NCI-H748 (cell line): ENCODE data around the gene RBM39.
"Not testable (repeated sequence)": the region's sequence is repeated elsewhere in the genome, so short reads cannot be mapped to it uniquely, and the experiment has no call there.

ENCODE experiments used
- DNase-seq: peaks from one replicate; lab custom pipeline; 2025; ENCODE audit not compliant: unreplicated experiment; lab: John Stamatoyannopoulos, UW

Gene RBM39

GRCh38 chr20:35706591-35707529 is 35.2 kb downstream of the RBM39 start:
- DNase-seq, result not testable (repeated sequence)

- not testable (repeated sequence) for DNase-seq
Observed at GRCh38 chr20:35705894-35706293, 36.2 kb downstream of the RBM39 start.

GRCh38 chr20:35704514-35705261 is 37.4 kb downstream of the RBM39 start:
- no peak for DNase-seq

DNA sequence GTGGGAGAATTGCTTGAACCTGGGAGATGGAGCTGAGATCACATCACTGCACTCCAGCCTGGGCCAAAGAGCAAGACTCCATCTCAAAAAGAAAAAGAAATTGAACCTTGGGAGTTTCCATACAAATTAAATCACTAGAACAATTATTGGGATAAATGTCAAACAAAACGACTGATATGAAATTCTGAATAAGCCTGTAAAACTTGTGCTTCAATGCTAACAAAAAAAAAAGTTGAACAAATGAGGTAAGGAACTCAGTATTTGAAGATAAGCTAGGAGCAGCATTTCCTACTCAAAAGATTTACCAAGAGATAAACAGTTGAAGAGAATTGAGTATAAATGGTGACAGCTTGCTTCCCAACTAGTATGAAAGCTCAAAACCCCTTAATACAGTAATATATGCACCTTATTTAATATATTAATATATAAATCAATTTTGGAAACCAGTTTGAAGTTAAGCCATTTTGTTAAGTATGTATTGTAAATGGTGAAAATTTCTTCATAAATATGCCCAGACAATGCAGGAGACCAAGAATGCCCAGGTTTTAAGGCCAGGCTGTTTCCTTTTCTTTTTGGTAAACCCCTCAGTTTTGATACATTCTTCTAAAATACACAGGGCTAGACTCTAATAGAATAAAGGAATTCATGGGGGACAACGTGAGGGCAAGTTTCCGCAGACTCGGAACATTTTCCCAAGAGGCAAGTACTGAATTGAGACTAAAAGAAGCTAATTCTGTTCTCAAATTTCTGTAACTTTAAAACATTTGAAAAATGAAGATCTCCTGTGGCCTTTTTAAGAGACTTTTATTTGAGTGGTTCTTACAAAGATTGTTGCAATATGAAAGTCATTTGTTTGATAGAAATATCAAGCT is 39.0 kb downstream of the RBM39 start:
- no peak for DNase-seq

DNA sequence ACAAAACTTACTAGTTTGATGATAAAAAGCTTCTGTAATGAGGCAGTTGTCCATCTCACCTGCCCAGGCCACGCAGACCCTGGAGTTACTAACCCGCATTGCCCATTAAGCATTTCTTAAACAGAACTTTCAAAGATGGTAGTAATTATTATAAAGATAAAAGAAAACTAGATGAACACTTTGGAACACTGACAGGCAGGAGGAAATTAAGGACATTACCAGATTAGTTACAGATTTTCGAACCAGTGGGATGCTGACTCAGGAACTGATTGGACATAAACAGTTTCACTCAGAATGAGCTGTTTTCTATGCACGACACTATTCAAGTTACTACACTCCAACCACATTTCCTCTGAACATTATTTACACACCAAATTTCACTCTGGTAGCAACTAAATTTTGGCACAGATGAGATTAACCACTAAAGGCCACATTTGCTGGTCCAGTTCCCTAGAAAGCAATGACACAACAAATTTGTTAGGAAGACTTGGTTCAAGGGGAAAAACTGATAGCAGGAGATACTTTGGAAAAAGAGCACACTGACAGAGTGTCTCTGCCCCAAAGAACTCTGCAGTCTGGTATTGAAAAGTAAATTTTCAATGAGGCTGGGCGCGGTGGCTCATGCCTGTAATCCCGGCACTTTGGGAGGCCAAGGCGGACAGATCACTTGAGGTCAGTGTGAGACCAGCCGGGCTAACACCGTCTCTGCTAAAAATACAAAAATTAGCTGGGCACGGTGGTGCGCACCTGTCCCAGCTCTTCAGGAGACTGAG is 39.8 kb downstream of the RBM39 start:
- no peak for DNase-seq

DNA sequence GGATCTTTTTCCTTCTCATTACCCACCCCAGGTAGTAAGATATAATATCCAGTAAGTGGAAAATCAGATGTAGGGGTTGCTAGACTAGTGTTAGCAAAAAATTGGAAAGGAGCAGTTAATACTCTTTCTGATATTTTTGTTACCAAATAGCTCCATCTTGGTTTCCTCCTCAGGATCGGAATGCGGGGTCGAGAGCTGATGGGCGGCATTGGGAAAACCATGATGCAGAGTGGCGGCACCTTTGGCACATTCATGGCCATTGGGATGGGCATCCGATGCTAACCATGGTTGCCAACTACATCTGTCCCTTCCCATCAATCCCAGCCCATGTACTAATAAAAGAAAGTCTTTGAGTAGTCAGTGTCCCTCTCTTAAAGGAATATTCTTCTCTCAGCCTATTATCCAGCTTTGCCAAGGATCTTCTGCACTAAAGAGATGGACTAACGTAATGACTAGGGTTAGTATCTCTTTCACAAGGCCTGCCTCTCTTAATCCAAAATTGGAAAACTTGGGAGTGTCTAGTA is 41.4 kb downstream of the RBM39 start:
- no peak for DNase-seq

- no peak for DNase-seq
Observed at GRCh38 chr20:35699957-35700624, 42.0 kb downstream of the RBM39 start.

DNA sequence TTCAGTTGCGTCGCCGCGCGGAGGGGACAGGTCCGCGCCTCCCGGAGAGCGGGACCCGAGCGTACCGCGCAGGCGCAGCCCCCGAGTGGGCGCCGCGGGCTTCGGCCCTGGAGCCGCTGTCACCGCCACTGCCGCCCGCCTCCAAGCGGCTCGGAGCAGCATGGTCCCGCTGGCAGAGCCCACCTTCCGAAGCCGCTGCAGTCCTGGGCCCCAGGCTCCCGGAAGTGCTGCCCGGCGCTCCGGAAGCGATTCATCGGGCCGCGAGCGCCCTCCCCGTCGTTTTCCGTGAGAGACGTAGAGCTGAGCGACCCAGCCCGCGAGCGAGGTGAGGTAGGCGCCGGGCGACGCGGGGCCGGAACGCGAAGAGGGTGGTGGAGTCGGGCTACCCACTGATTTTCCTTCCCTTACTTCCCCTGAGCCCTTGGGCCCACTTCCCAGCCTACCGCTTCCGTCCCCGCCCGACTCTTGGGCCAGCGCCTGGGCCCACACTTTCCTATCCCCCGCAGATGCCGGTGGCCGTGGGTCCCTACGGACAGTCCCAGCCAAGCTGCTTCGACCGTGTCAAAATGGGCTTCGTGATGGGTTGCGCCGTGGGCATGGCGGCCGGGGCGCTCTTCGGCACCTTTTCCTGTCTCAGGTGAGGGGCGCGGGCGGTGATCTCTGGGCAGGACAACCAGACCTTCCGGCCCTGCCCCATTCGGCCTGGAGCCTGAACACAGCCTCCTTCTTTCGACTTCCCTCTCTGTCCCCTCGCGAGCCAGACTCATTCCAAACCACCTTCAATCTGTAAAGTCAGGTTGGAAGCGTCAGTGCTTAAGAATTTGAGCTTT is 42.7 kb downstream of the RBM39 start, which contains the start of the genes NFS1 and ROMO1:
Gene NFS1 (minus strand): TSS at position 226 of the 830 bp plus-strand sequence. CDS start 64 bp downstream, at position 162.
Gene ROMO1 (plus strand): TSS at position 279 of the 830 bp plus-strand sequence. CDS start 228 bp downstream, at position 507.
- DNase-seq, result peak; percentile 86

DNA sequence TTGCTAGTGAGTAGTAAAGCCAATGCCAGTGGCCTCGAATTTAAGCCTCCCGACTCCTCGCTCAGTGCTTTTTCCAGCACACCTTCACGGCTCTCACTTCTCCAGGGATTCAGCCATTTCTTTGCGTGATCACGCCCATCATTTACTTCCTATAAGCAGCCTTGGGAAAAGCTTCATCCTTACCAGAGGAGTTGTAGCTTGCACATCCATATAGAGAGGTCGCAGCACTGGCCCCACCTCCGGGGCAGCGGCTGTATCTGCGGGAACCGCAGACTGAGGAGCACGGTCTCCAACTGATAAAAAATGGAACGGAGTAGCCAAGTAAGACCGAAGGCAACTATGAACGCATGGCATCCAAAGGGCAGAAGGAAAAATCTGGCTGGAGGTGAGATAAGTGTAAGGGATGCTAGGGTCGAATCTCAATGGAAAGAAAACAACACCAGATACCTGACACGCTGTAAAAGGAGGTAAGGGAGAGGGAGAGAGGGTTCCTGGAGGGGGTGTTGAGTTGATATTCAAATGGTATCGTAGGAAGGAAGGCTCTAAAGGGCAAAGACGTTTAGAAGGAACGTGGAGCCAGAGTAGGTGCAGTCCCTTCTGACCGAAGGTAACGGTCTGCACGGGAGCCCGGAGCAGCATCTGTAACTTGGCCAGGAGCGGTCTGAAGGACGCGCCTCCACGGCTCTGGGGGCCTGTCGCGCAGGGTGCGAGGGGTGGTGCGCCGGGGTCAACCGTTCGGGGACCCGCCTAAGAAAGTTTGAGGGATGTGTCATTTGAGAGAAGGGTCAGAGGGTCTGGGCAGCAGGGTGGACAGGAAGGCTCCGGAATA is 43.5 kb downstream of the RBM39 start:
- DNase-seq, result peak; percentile 31

- no peak for DNase-seq
Observed at GRCh38 chr20:35697696-35698297, 44.3 kb downstream of the RBM39 start.

GRCh38 chr20:35695978-35696377 is 46.1 kb downstream of the RBM39 start:
- DNase-seq, result no peak

DNA sequence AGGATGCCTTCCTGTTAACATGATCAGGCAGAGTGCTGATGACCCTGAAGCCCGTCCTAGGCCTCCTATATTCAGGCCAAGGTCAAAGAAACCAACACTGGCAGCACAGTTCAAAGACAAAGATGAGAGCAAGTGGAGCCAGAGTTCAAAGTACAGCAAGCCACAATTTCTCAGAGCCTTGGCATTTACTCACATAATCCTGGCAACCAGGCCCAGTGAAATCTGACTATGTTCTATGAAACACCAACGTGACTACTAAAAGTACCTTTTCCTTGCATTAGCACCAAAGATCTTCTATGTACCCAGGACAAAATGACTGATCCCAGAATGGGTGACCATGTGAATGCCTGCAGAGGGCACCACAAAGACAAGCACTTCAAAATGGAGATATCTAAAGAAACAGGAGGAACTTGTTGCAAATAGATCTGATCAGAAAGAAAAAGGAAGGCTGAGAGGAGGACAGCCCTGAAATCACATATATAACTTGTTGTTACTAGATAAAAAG is 46.8 kb downstream of the RBM39 start:
- no peak for DNase-seq

GRCh38 chr20:35690265-35690664 is 51.8 kb downstream of the RBM39 start:
- no peak for DNase-seq

- DNase-seq, result not testable (repeated sequence)
Observed at GRCh38 chr20:35686872-35687271, 55.2 kb downstream of the RBM39 start.

- DNase-seq, result not testable (repeated sequence)
Observed at GRCh38 chr20:35685368-35685767, 56.7 kb downstream of the RBM39 start.

- no peak for DNase-seq
Observed at GRCh38 chr20:35681960-35682359, 60.1 kb downstream of the RBM39 start.
